Spinal cord (tissue), 10 donors: ENCODE results near the gene FGF7. TPM values are rescaled to one million over a fixed set of nuclear protein-coding genes. Genes with fewer than 3 reads are reported as not detected.

Experiments used
- DNase-seq, 6 donors: peaks; one replicate each; pipeline versions ENCODE4 v3.0.0 to v3.0.0-alpha.2; 2013 to 2015; ENCODE audit warnings: low spot score in 6 of 6, low read depth in 4 of 6
- H3K27ac ChIP-seq: one replicate; pipeline ENCODE4 v1.5.1; 2013; ENCODE audit warnings: low read depth, low read length, control low read depth
- H3K27me3 ChIP-seq: one replicate; pipeline ENCODE4 v1.6.1; 2013; ENCODE audit warnings: low read length; ENCODE audit not compliant: control insufficient read depth, insufficient read depth
- H3K36me3 ChIP-seq: one replicate; pipeline ENCODE4 v1.6.1; 2013; ENCODE audit warnings: low read length; ENCODE audit not compliant: control insufficient read depth, insufficient read depth
- H3K4me1 ChIP-seq: one replicate; pipeline ENCODE4 v1.6.1; 2013; ENCODE audit warnings: low read length; ENCODE audit not compliant: control insufficient read depth, insufficient read depth
- H3K4me3 ChIP-seq: one replicate; pipeline ENCODE4 v1.5.1; 2013; ENCODE audit warnings: low read depth, low read length, control low read depth
- H3K9me3 ChIP-seq: one replicate; pipeline ENCODE4 v1.6.1; 2013; ENCODE audit warnings: low read length; ENCODE audit not compliant: control insufficient read depth, insufficient read depth
- WGBS: methylation state at CpG from one replicate; pipeline ENCODE4 v1.1.5; 2013; ENCODE audit warnings: missing lambda C conversion rate; ENCODE audit not compliant: insufficient coverage; 5-methylcytosine and 5-hydroxymethylcytosine counted together
- polyA plus RNA-seq, 2 donors: library from polyadenylated mRNA; unstranded; fragments of 120-200 nt; gene quantifications; one replicate each; pipeline ENCODE4 v1.2.1, GENCODE V29; 2013; ENCODE audit not compliant: insufficient read length in 2 of 2
- total RNA-seq, 2 donors: library from RNA; depleted of rRNA in 1 of 2; stranded (reverse); fragments of 120-200 nt in 1 of 2; fragments of >200 nt in 1 of 2; gene quantifications; one replicate each; pipeline versions ENCODE4 v1.2.3 to v1.2.4, GENCODE V29; 2013 to 2014
- donor health status: healthy.

FGF7 gene
- total and polyA plus RNA-seq, 4 donors, result 4.2 to 10.4 (median 5.7) TPM

- Histone ChIP-seq H3K27ac (no peak overlapping the region), H3K9me3 (no peaks in the 10 kb centered on the region), H3K36me3 (no peaks in the 10 kb centered on the region), H3K27me3 (no peaks in the 10 kb centered on the region), H3K4me3 (no peak overlapping the region), H3K4me1 (no peaks in the 10 kb centered on the region)
- no peak for DNase-seq
Measured at GRCh38 chr15:49412797-49413196, 10.2 kb upstream of the FGF7 start.

- H3K4me1 ChIP-seq, result no peaks in the 10 kb centered on the region
- no peak for DNase-seq
- no peaks in the 10 kb centered on the region for H3K27me3 ChIP-seq
- no peak overlapping the region for H3K27ac ChIP-seq
- no peaks in the 10 kb centered on the region for H3K9me3 ChIP-seq
- no peak overlapping the region for H3K4me3 ChIP-seq
- no peaks in the 10 kb centered on the region for H3K36me3 ChIP-seq
Measured at GRCh38 chr15:49415149-49415548, 7.9 kb upstream of the FGF7 start.

- H3K4me3 ChIP-seq, result no peak overlapping the region
- 100% methylated on average over 1 of the region's 1 CpG for WGBS
- no peaks in the 10 kb centered on the region for H3K36me3 ChIP-seq
- H3K9me3 ChIP-seq, result no peaks in the 10 kb centered on the region
- no peaks in the 10 kb centered on the region for H3K4me1 ChIP-seq
- DNase-seq, result no peak
- no peaks in the 10 kb centered on the region for H3K27me3 ChIP-seq
- H3K27ac ChIP-seq, result no peak overlapping the region
Measured at GRCh38 chr15:49415638-49416037, 7.4 kb upstream of the FGF7 start.

- no CpG with 5 or more reads among the region's 1 CpG for WGBS
- H3K36me3 ChIP-seq, result no peaks in the 10 kb centered on the region
- no peak for DNase-seq
- H3K9me3 ChIP-seq, result no peaks in the 10 kb centered on the region
- no peak overlapping the region for H3K4me3 ChIP-seq
- H3K27ac ChIP-seq, result no peak overlapping the region
- no peaks in the 10 kb centered on the region for H3K4me1 ChIP-seq
- no peaks in the 10 kb centered on the region for H3K27me3 ChIP-seq
Measured at GRCh38 chr15:49418811-49419210, 4.2 kb upstream of the FGF7 start.

GRCh38 chr15:49421991-49422390 is 1.1 kb upstream of the FGF7 start:
- H3K27ac ChIP-seq, result peak overlapping the region; percentile 86
- WGBS, result no CpG with 5 or more reads among the region's 9 CpGs
- peak in 5 of 6 donors; percentile 24 to 82 (median 40) for DNase-seq

GRCh38 chr15:49423901-49424550 is 984 bp downstream of the FGF7 start:
- Histone ChIP-seq H3K4me1 (no peaks in the 10 kb centered on the region), H3K36me3 (no peaks in the 10 kb centered on the region), H3K9me3 (no peaks in the 10 kb centered on the region), H3K4me3 (peak overlapping the region; percentile 36), H3K27ac (peak overlapping the region; percentile 86), H3K27me3 (no peaks in the 10 kb centered on the region)
- DNase-seq, result peak in 1 of 6 donors; percentile 38
- WGBS, result 78% methylated on average over 1 of the region's 6 CpGs

More at GRCh38 chr15:49421991-49422390, 1.1 kb upstream of the FGF7 start:
- H3K4me1 ChIP-seq, result no peaks in the 10 kb centered on the region
- H3K27me3 ChIP-seq, result no peaks in the 10 kb centered on the region
- no peaks in the 10 kb centered on the region for H3K36me3 ChIP-seq
- H3K4me3 ChIP-seq, result no peak overlapping the region
- H3K9me3 ChIP-seq, result no peaks in the 10 kb centered on the region

GRCh38 chr15:49424954-49425353 is 1.9 kb downstream of the FGF7 start:
- Histone ChIP-seq H3K27ac (no peak overlapping the region), H3K4me3 (peak overlapping the region; percentile 36), H3K9me3 (no peaks in the 10 kb centered on the region), H3K27me3 (no peaks in the 10 kb centered on the region), H3K36me3 (no peaks in the 10 kb centered on the region), H3K4me1 (no peaks in the 10 kb centered on the region)
- DNase-seq, result no peak
- no CpG with 5 or more reads among the region's 1 CpG for WGBS

- H3K27me3 ChIP-seq, result no peaks in the 10 kb centered on the region
- no peak overlapping the region for H3K27ac ChIP-seq
- DNase-seq, result no peak
- H3K9me3 ChIP-seq, result no peaks in the 10 kb centered on the region
- H3K4me1 ChIP-seq, result no peaks in the 10 kb centered on the region
- no peak overlapping the region for H3K4me3 ChIP-seq
- H3K36me3 ChIP-seq, result no peaks in the 10 kb centered on the region
Measured at GRCh38 chr15:49427372-49427771, 4.3 kb downstream of the FGF7 start.

GRCh38 chr15:49428409-49429095 is 5.5 kb downstream of the FGF7 start:
- Histone ChIP-seq H3K4me3 (no peak overlapping the region), H3K4me1 (no peaks in the 10 kb centered on the region), H3K27me3 (no peaks in the 10 kb centered on the region), H3K36me3 (no peaks in the 10 kb centered on the region), H3K9me3 (no peaks in the 10 kb centered on the region), H3K27ac (no peak overlapping the region)
- DNase-seq, result no peak
- 90% methylated on average over 2 of the region's 5 CpGs for WGBS

- Histone ChIP-seq H3K27ac (no peak overlapping the region), H3K9me3 (no peaks in the 10 kb centered on the region), H3K4me1 (no peaks in the 10 kb centered on the region), H3K36me3 (no peaks in the 10 kb centered on the region), H3K27me3 (no peaks in the 10 kb centered on the region), H3K4me3 (no peak overlapping the region)
- WGBS, result 100% methylated on average over 1 of the region's 1 CpG
- no peak for DNase-seq
Measured at GRCh38 chr15:49430046-49430445, 7.0 kb downstream of the FGF7 start.
